HS-27A (cell line): ENCODE measurements around the gene TUBAL3.
"Not testable (repeated sequence)": the region's sequence is repeated elsewhere in the genome, so short reads cannot be mapped to it uniquely, and the experiment has no call there.

Experiments used
- DNase-seq: peaks from one replicate; pipeline ENCODE4 v3.0.0-alpha.2; 2012; ENCODE audit warnings: low read depth, missing footprints

TUBAL3 gene

GRCh38 chr10:5379202-5379601 lies 25.4 kb downstream of the TUBAL3 start:
- not testable (repeated sequence) for DNase-seq

- DNase-seq: no peak
Observed at GRCh38 chr10:5376450-5376849, 28.2 kb downstream of the TUBAL3 start.

GRCh38 chr10:5373891-5374611 lies 30.6 kb downstream of the TUBAL3 start:
- DNase-seq: no peak

DNA sequence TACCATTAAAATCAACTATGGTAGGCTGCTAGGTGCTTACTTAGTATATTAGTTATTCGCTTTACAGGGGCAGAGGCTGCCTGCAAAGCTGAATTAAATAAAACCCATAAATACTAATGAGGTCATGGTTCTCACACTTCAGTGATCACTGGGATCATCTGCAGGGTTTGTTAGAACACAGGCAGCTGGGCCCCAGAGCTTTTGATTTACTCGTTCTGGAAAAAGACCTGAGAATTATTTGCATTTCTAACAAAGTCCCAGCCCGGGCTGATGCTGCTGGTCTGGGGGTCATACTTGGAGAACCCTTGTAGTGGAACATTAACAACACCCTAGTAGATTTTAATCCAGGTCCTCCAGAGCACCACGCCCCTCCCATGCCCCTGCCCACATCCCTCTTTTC lies 31.3 kb downstream of the TUBAL3 start:
- no peak for DNase-seq

GRCh38 chr10:5370493-5371352 lies 33.9 kb downstream of the TUBAL3 start:
- no peak for DNase-seq

DNA sequence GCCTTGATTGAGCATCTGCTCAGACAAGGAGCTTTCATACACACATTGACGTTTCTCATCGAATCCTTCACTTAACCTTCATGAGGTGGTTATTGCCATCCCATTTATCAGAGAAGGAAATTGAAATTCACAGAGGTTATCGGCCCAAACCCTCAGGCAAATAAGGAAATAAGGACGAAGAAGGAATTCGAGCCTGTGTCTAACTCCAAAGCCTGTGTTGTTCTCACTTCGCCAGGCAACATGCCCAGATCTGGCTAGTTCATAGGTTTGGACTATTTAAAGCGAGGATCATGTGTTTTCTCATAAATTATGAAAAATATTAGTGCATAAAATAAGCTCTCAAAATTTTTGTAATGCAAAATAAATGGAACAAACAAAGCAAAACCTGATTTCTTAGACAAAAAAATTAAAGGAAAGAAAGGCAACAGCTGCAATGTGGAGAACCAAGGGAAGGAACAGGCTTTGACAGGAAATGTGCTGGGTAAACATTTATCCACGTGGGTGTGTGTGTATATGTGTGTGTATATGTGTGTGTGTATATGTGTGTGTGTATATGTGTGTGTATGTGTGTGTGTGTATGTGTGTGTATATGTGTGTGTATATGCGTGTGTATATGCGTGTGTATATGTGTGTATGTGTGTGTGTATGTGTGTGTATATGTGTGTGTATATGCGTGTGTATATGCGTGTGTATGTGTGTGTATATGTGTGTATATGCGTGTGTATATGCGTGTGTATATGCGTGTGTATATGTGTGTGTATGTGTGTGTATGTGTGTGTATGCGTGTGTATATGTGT lies 35.1 kb downstream of the TUBAL3 start:
- DNase-seq: no peak

- no peak for DNase-seq
Observed at GRCh38 chr10:5365928-5366327, 38.7 kb downstream of the TUBAL3 start.

DNA sequence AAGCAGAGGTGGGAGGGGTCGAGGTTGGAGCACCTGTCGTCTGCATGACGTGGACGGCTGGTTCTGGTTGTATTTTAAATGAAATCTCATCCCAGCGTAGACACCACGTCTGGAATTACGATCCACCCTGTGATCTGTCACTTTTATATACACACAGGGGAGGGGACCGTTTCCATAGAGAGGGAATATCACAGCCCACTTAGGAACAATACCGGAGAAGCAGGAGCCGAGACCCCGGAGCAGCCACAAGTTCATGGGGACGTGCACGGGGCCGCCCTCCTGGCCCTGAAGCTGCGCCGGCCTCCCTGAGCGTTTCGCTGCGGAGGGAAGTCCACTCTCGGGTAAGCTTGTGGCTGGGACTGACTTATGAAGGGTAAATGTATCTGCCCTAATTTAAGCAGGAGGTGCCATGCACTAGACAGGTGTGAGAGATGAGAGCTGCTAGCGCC lies 39.7 kb downstream of the TUBAL3 start, which contains the start of gene UCN3:
UCN3 (plus strand) TSS at position 77 of the 449 bp plus-strand sequence. CDS start 8,755 bp downstream, outside the sequence.
- no peak for DNase-seq

- DNase-seq: no peak
Observed at GRCh38 chr10:5364374-5364773, 40.3 kb downstream of the TUBAL3 start.

GRCh38 chr10:5362873-5363272 lies 41.8 kb downstream of the TUBAL3 start:
- DNase-seq: no peak

DNA sequence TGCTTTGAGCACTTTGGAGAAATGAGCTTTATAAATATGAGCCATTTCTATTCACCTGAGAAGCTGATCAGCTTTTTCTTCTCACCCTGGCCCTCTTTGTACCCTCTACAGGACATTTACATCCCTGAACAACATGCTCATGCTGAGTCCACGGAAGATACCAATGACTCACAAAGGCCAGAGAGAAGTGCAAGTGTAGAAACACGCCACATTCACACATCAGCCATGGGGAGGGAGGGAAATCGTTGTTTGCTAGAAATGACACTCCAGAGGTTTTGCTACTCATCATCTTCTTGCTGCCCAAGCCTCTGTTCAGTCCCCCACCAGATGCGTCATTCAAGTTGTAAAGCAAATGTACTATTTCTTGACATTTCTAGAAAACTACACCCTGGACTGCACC lies 42.7 kb downstream of the TUBAL3 start:
- DNase-seq: no peak

- DNase-seq: no peak
Observed at GRCh38 chr10:5360318-5360915, 44.2 kb downstream of the TUBAL3 start.

DNA sequence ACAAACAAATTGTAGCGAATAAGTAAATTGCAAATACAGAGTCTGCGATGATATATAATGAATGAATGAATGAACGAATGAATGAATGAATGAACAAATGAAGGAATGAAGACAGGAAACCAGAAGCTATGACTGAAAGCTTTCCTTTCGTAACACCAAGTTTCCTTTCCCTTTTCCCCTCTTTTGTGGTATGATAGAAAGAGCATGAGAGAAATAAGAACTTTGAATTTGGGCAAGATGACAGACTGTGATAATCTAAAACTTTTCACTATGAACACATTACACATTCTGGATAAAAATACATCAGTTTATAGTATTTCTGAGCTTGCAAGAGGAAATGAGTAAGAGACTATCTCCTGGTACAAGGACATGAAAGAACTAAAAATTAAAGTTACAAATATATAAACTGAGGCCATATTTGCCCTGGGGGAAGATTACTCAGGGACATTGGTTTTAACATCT lies 48.3 kb downstream of the TUBAL3 start:
- DNase-seq: no peak

DNA sequence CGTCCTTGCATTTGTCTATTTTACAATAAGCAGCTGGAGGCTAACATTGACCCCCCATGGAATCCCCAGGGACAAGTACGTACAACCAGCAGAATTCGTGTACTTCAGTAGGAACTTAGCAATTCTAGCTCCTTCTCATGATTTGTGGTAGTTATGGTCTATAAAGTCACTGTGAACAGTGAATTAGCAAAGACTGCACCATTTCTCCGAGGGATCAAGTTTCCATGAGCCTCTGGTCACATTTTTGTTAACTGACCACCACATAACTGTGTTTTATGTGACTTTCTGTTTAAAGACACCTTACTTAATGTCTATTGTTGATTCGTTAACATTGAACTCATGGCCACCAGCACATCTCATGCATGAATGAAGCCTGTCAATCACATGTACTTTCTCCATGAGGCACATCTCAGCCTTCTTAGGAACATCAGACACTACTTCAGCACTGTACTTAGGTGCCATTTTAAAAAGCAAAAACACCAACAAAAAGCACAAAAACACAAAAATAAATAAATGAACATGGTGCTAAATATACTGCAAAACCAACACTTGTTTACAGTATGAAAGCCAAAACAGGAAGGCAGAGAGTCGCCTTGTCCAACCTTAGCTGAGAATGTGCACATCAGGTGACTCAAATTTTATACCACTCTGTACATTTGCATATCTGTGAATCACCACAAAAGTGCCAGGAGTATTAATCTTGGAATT lies 48.9 kb downstream of the TUBAL3 start:
- DNase-seq: no peak

GRCh38 chr10:5354068-5354467 lies 50.6 kb downstream of the TUBAL3 start:
- no peak for DNase-seq

- no peak for DNase-seq
Observed at GRCh38 chr10:5349362-5349761, 55.3 kb downstream of the TUBAL3 start.

DNA sequence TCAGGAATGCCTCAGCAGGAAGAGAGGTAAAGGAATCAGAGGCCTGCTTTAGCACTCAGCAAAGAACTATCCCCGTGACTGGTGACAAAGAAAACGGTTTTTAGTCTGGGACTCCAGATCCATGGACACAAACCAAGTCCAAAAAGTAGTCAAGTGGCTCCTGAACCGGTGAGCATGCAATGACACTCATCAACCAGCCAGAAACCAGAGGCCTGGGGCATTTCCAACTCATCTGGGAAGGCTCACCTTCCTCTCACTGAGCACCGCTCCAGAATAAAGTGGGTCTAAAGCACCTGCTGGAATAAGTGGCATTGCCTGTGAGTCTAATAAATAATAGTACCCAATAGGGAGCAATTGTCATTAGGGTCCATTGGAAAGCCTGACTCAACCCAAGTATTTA lies 57.7 kb downstream of the TUBAL3 start:
- DNase-seq: no peak

DNA sequence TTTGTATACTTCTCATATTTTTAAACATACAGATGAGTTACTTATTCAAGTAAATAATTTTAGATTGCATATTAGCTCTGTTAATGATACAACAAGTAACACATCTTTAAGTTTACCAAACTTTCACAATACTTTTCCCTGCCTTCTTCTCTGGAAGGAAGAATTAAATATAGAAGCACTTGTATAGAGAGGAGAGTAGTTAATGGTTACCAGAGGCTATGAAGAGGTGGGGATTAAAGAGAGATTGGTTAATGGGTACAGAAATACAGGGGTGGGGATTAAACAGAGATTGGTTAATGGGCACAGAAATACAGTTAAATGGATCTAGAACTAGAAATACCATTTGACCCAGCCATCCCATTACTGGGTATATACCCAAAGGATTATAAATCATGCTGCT lies 59.9 kb downstream of the TUBAL3 start:
- no peak for DNase-seq

- DNase-seq: no peak
Observed at GRCh38 chr10:5343979-5344378, 60.6 kb downstream of the TUBAL3 start.

GRCh38 chr10:5343561-5343960 lies 61.1 kb downstream of the TUBAL3 start:
- DNase-seq: no peak
